Immature natural killer cell (primary cell): ENCODE data around the gene EPHB4. TPM values are rescaled to one million over a fixed set of nuclear protein-coding genes. Genes with fewer than 3 reads are reported as not detected.
"Not testable (repeated sequence)": the region's sequence is repeated elsewhere in the genome, so short reads cannot be mapped to it uniquely, and the experiment has no call there.

Experiments used
- DNase-seq, 3 donors: peaks; one replicate each; pipeline ENCODE4 v3.0.0; 2022; ENCODE audit warnings: mixed read lengths in 1 of 3
- H3K27ac Mint-ChIP-seq, 6 donors: one replicate each; pipeline ENCODE4 v1.8.0; 2020; ENCODE audit warnings: mixed read lengths in 6 of 6, mild to moderate bottlenecking in 5 of 6, inconsistent platforms in 4 of 6, moderate library complexity in 3 of 6
- H3K27me3 Mint-ChIP-seq, 3 donors: one replicate each; pipeline ENCODE4 v1.8.0; 2020 to 2021; ENCODE audit warnings: low read depth in 3 of 3, mild to moderate bottlenecking in 3 of 3, mixed read lengths in 3 of 3, moderate library complexity in 3 of 3, inconsistent platforms in 1 of 3
- H3K36me3 Mint-ChIP-seq, 3 donors: one replicate each; pipeline ENCODE4 v1.8.0; 2020; ENCODE audit warnings: mixed read lengths in 3 of 3, inconsistent platforms in 2 of 3, mild to moderate bottlenecking in 2 of 3
- H3K4me1 Mint-ChIP-seq, 2 donors: one replicate each; pipeline ENCODE4 v1.8.0; 2020; ENCODE audit warnings: inconsistent platforms in 2 of 2, mild to moderate bottlenecking in 2 of 2, mixed read lengths in 2 of 2, moderate library complexity in 1 of 2
- H3K4me3 Mint-ChIP-seq, 5 donors: one replicate each; pipeline ENCODE4 v1.8.0; 2020; ENCODE audit warnings: mild to moderate bottlenecking in 5 of 5, mixed read lengths in 5 of 5, inconsistent platforms in 3 of 5, moderate library complexity in 3 of 5
- H3K9me3 Mint-ChIP-seq, 6 donors: one replicate each; pipeline ENCODE4 v1.8.0; 2020; ENCODE audit warnings: mild to moderate bottlenecking in 6 of 6, mixed read lengths in 6 of 6, inconsistent platforms in 4 of 6, moderate library complexity in 3 of 6
- polyA plus RNA-seq, 3 donors: library from polyadenylated mRNA; unstranded; fragments of 300-500 nt; fragmentation: Illumina TruSeq; gene quantifications; one replicate each; pipeline ENCODE4 v1.2.3, GENCODE V29; 2021

Gene EPHB4
- polyA plus RNA-seq, 3 donors from 2014 or later: 0.37 TPM; not detected in 2

- H3K36me3 Mint-ChIP-seq: peaks cover 17 to 27% (median 25%) of the 10 kb centered on the region in 3 donors
- no peak overlapping the region for H3K4me3 Mint-ChIP-seq
- peak overlapping the region in 1 of 6 donors; percentile 29 for H3K27ac Mint-ChIP-seq
- no peak for DNase-seq
- H3K27me3 Mint-ChIP-seq: peaks cover 0 to 4% (median 4%) of the 10 kb centered on the region in 3 donors
- peaks cover 0 to 2% of the 10 kb centered on the region in 2 donors for H3K4me1 Mint-ChIP-seq
- H3K9me3 Mint-ChIP-seq: no peaks in the 10 kb centered on the region
Measured at GRCh38 chr7:100863406-100863950, 36.2 kb upstream of the EPHB4 start.

DNA sequence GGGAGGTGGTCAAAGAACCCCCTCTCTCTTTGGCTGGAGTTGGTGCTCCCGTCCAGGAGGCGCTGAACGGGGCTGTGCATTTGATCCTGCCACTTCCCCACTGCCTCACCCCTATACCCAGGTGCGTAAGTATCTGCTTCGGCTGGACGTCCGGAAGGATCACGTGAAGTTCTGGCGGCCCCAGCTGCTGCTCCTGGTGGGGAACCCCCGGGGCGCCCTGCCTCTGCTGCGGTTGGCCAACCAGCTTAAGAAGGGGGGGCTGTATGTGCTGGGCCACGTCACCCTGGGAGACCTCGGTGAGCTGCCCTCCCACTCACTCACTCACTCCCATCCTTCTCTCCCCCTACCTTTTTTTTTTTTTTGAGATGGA is 34.3 kb upstream of the EPHB4 start:
- Mint-ChIP-seq H3K27ac (no peak overlapping the region), H3K4me1 (no peaks in the 10 kb centered on the region), H3K4me3 (no peak overlapping the region), H3K9me3 (no peaks in the 10 kb centered on the region), H3K36me3 (peaks cover 17 to 31% (median 25%) of the 10 kb centered on the region in 3 donors), H3K27me3 (peaks cover 0 to 4% (median 4%) of the 10 kb centered on the region in 3 donors)
- DNase-seq: no peak

- no peak overlapping the region for H3K4me3 Mint-ChIP-seq
- no peak for DNase-seq
- no peak overlapping the region for H3K27ac Mint-ChIP-seq
- peaks cover 17 to 31% (median 25%) of the 10 kb centered on the region in 3 donors for H3K36me3 Mint-ChIP-seq
- no peaks in the 10 kb centered on the region for H3K9me3 Mint-ChIP-seq
- peaks cover 0 to 4% (median 4%) of the 10 kb centered on the region in 3 donors for H3K27me3 Mint-ChIP-seq
- no peaks in the 10 kb centered on the region for H3K4me1 Mint-ChIP-seq
Measured at GRCh38 chr7:100860702-100861615, 33.6 kb upstream of the EPHB4 start.

DNA sequence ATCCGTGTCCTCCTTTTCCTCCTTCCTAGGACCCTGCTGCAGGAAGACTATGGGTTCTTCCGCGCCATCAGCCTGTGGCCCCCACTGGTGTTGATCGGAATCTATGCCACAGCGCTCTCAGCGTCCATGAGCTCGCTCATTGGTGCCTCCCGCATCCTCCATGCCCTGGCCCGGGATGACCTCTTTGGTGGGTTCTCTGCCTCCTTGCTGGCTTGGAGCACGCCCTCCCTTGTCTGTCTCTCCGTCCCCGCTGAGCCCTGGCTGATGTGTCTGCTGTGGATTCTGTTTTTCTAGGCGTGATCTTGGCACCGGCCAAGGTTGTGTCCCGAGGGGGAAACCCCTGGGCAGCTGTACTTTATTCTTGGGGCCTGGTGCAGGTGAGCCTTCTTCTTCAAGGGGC is 32.5 kb upstream of the EPHB4 start:
- H3K27ac Mint-ChIP-seq: peak overlapping the region in 1 of 6 donors; percentile 45
- peaks cover 14 to 31% (median 25%) of the 10 kb centered on the region in 3 donors for H3K36me3 Mint-ChIP-seq
- no peak for DNase-seq
- peaks cover 0 to 4% (median 4%) of the 10 kb centered on the region in 3 donors for H3K27me3 Mint-ChIP-seq
- no peak overlapping the region for H3K4me3 Mint-ChIP-seq
- H3K4me1 Mint-ChIP-seq: peaks cover 0 to 8% of the 10 kb centered on the region in 2 donors
- H3K9me3 Mint-ChIP-seq: no peaks in the 10 kb centered on the region

DNA sequence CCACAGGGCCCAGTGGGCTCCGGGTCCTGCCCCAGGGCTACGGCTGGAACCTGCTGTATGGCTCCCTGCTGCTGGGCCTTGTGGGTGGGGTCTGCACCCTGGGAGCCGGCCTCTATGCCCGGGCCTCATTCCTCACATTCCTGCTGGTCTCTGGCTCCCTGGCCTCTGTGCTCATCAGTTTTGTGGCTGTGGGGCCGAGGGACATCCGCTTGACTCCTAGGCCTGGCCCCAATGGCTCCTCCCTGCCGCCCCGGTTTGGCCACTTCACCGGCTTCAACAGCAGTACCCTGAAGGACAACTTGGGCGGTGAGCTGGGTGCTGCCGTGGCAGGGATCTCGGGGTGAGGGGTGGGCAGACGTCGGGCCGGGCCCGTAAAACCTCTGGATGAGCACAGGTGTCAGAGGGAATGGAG is 29.6 kb upstream of the EPHB4 start:
- Mint-ChIP-seq H3K4me3 (no peak overlapping the region), H3K27me3 (peaks cover 0 to 2% (median 1%) of the 10 kb centered on the region in 3 donors), H3K27ac (no peak overlapping the region), H3K36me3 (peaks cover 5 to 19% (median 12%) of the 10 kb centered on the region in 3 donors), H3K4me1 (peaks cover 14 to 19% of the 10 kb centered on the region in 2 donors), H3K9me3 (no peaks in the 10 kb centered on the region)
- DNase-seq: no peak

DNA sequence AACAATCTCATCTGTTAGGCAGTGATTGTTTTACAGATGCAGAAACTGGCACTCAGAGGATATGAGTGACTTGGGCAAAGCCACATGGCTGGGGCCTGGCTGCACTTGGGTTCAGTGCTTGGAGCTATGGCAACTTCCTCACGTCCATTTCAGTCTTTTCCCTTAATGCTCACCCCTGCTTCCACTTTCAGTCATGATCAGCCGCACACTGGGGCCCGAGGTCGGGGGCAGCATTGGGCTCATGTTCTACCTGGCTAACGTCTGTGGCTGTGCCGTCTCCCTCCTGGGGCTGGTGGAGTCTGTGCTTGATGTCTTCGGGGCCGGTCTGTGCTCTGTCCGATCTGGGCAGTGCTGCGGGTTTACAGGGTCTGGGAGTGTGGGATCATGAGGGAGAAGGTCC is 28.2 kb upstream of the EPHB4 start:
- H3K36me3 Mint-ChIP-seq: peaks cover 2 to 13% (median 8%) of the 10 kb centered on the region in 3 donors
- H3K4me3 Mint-ChIP-seq: peak overlapping the region in 2 of 5 donors; percentile 11 to 41
- peaks cover 0 to 2% (median 0%) of the 10 kb centered on the region in 3 donors for H3K27me3 Mint-ChIP-seq
- peak overlapping the region in 2 of 6 donors; percentile 30 to 75 for H3K27ac Mint-ChIP-seq
- no peaks in the 10 kb centered on the region for H3K9me3 Mint-ChIP-seq
- H3K4me1 Mint-ChIP-seq: peaks cover 17 to 22% of the 10 kb centered on the region in 2 donors
- no peak for DNase-seq

GRCh38 chr7:100854899-100855298 is 27.6 kb upstream of the EPHB4 start:
- H3K36me3 Mint-ChIP-seq, H3K27ac Mint-ChIP-seq: not testable (repeated sequence)

GRCh38 chr7:100854146-100854895 is 27.0 kb upstream of the EPHB4 start:
- peaks cover 0 to 4% (median 0%) of the 10 kb centered on the region in 3 donors for H3K36me3 Mint-ChIP-seq
- peaks cover 17 to 22% of the 10 kb centered on the region in 2 donors for H3K4me1 Mint-ChIP-seq
- DNase-seq: no peak
- H3K27ac Mint-ChIP-seq: peak overlapping the region in 2 of 6 donors; percentile 23 to 61
- peaks cover 0 to 2% (median 0%) of the 10 kb centered on the region in 3 donors for H3K27me3 Mint-ChIP-seq
- H3K9me3 Mint-ChIP-seq: no peaks in the 10 kb centered on the region
- H3K4me3 Mint-ChIP-seq: peak overlapping the region; percentile 42 to 89 (median 85)

More at GRCh38 chr7:100854899-100855298, 27.6 kb upstream of the EPHB4 start:
- not testable (repeated sequence) for DNase-seq, H3K9me3 Mint-ChIP-seq, H3K27me3 Mint-ChIP-seq
- Mint-ChIP-seq H3K4me1 (peaks cover 17 to 22% of the 10 kb centered on the region in 2 donors), H3K4me3 (peak overlapping the region in 2 of 5 donors; percentile 4 to 24)

GRCh38 chr7:100852048-100852872 is 24.9 kb upstream of the EPHB4 start, which contains the start of gene SLC12A9:
Gene SLC12A9 (plus strand): TSS chr7:100852713. CDS start chr7:100854198, 1,485 bp downstream.
- Mint-ChIP-seq H3K9me3 (no peaks in the 10 kb centered on the region), H3K27ac (peak within 1 kb of the TSS; percentile 65 to 91 (median 81)), H3K4me3 (peak within 1 kb of the TSS; percentile 85 to 92 (median 89)), H3K27me3 (peaks cover 0 to 2% (median 0%) of the 10 kb centered on the region in 3 donors), H3K36me3 (peaks cover 0 to 2% (median 0%) of the 10 kb centered on the region in 3 donors), H3K4me1 (peaks cover 17 to 22% of the 10 kb centered on the region in 2 donors)
- peak; percentile 71 to 77 (median 74) for DNase-seq

GRCh38 chr7:100847360-100847759 is 20.0 kb upstream of the EPHB4 start:
- no peak for DNase-seq
- no peak overlapping the region for H3K27ac Mint-ChIP-seq
- H3K27me3 Mint-ChIP-seq: peaks cover 0 to 2% (median 0%) of the 10 kb centered on the region in 3 donors
- H3K4me1 Mint-ChIP-seq: peaks cover 5 to 7% of the 10 kb centered on the region in 2 donors
- H3K36me3 Mint-ChIP-seq: no peaks in the 10 kb centered on the region
- H3K9me3 Mint-ChIP-seq: no peaks in the 10 kb centered on the region
- H3K4me3 Mint-ChIP-seq: no peak overlapping the region

- no peak for DNase-seq
- H3K36me3 Mint-ChIP-seq: no peaks in the 10 kb centered on the region
- no peak overlapping the region for H3K27ac Mint-ChIP-seq
- H3K4me3 Mint-ChIP-seq: no peak overlapping the region
- H3K4me1 Mint-ChIP-seq: peaks cover 10% of the 10 kb centered on the region in 2 donors
- H3K27me3 Mint-ChIP-seq: peaks cover 0 to 5% (median 2%) of the 10 kb centered on the region in 3 donors
- H3K9me3 Mint-ChIP-seq: no peaks in the 10 kb centered on the region
Measured at GRCh38 chr7:100840470-100841100, 13.3 kb upstream of the EPHB4 start.

DNA sequence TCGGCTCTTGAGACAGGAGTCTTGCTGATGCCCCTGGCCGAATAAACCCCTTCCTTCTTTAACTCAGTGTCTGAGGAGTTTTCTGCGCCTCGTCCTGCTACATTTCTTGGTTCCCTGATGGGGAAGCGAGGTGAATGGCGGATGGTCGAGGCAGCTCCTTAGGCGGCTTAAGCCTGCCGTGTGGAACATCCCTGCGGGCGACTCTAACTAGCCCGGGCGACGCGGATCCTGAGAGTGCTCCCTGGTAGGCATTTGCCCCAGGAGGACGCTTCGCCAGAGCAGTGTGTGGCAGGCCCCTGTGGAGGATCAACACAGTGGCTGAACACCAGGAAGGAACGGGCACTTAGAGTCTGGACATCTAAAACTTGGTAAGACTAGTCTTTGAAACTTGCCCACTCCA is 12.0 kb upstream of the EPHB4 start:
- Mint-ChIP-seq H3K9me3 (no peaks in the 10 kb centered on the region), H3K4me1 (peaks cover 10 to 11% of the 10 kb centered on the region in 2 donors), H3K27ac (no peak overlapping the region), H3K27me3 (peaks cover 0 to 5% (median 2%) of the 10 kb centered on the region in 3 donors), H3K36me3 (no peaks in the 10 kb centered on the region), H3K4me3 (no peak overlapping the region)
- no peak for DNase-seq
